DND-41 (cell line): ENCODE data around the gene PHC2.

Experiments used
- ATAC-seq: fragments of 200-7000 bp; cut with Tn5 transposase; 3 replicates; pipeline ENCODE4 v1.9.1; 2021; ENCODE audit warnings: low read depth; ENCODE audit not compliant: insufficient read depth
- DNase-seq: peaks from one replicate; pipeline ENCODE4 v3.0.0-alpha.2; 2020
- H2AFZ ChIP-seq: 2 replicates; pipeline ENCODE4 v1.6.0; 2012; ENCODE audit warnings: low read depth, low read length
- H3K27ac ChIP-seq: 2 replicates; pipeline ENCODE4 v1.5.1; 2012; ENCODE audit warnings: low read length, inconsistent platforms
- H3K27me3 ChIP-seq: fragments of 200-600 bp; sonication (generic); 2 replicates; pipeline ENCODE4 v1.6.0; 2012; ENCODE audit warnings: low read length, mild to moderate bottlenecking, inconsistent platforms; ENCODE audit not compliant: insufficient read depth, poor library complexity
- H3K36me3 ChIP-seq: 2 replicates; pipeline ENCODE4 v1.5.1; 2012; ENCODE audit warnings: low read length, inconsistent platforms; ENCODE audit not compliant: insufficient read depth
- H3K4me1 ChIP-seq: 2 replicates; pipeline ENCODE4 v1.5.1; 2012; ENCODE audit warnings: mild to moderate bottlenecking, low read length; ENCODE audit not compliant: insufficient read depth
- H3K4me2 ChIP-seq: 2 replicates; pipeline ENCODE4 v1.6.0; 2012; ENCODE audit warnings: mild to moderate bottlenecking, moderate library complexity, low read length, inconsistent platforms; ENCODE audit not compliant: insufficient read depth
- H3K4me3 ChIP-seq, 2 experiments: fragments of 200-600 bp in 1 of 2; shearing (Covaris generic) in 1 of 2; 2 replicates each; pipeline ENCODE4 v1.5.1; 2012 to 2016; ENCODE audit warnings: inconsistent platforms in 2 of 2, low read length in 2 of 2, mild to moderate bottlenecking in 2 of 2, low read depth in 1 of 2, moderate library complexity in 1 of 2
- H3K79me2 ChIP-seq: 2 replicates; pipeline ENCODE4 v1.6.0; 2012; ENCODE audit warnings: low read length, inconsistent platforms; ENCODE audit not compliant: insufficient read depth
- H3K9ac ChIP-seq: 2 replicates; pipeline ENCODE4 v1.6.0; 2012; ENCODE audit warnings: low read depth, mild to moderate bottlenecking, inconsistent platforms, low read length, moderate library complexity
- H3K9me3 ChIP-seq: 2 replicates; pipeline ENCODE4 v1.5.1; 2012; ENCODE audit warnings: low read length, moderate library complexity, mild to moderate bottlenecking, inconsistent platforms; ENCODE audit not compliant: insufficient read depth, severe bottlenecking
- H4K20me1 ChIP-seq: 2 replicates; pipeline ENCODE4 v1.6.0; 2012; ENCODE audit warnings: low read length; ENCODE audit not compliant: insufficient read depth
- CTCF ChIP-seq: IDR thresholded peaks from 2 replicates; pipeline ENCODE4 v1.5.1; 2012; ENCODE audit warnings: borderline replicate concordance, low read length, moderate library complexity, mild to moderate bottlenecking; ENCODE audit not compliant: poor library complexity, severe bottlenecking; ENCODE audit errors: extremely low read depth
- EZH2 ChIP-seq: IDR thresholded peaks from 3 replicates; pipeline ENCODE4 v1.6.1; 2012; ENCODE audit warnings: borderline replicate concordance, low read depth, mild to moderate bottlenecking, moderate library complexity, low read length, inconsistent platforms; ENCODE audit not compliant: severe bottlenecking

Gene PHC2

GRCh38 chr1:33330361-33330890, 100.5 kb downstream of the PHC2 start:
- Histone ChIP-seq H4K20me1 (peaks cover 61% of the 10 kb centered on the region), H2AFZ (no peak overlapping the region), H3K9ac (no peak overlapping the region), H3K4me1 (no peaks in the 10 kb centered on the region), H3K27ac (no peak overlapping the region), H3K4me2 (no peak overlapping the region), H3K4me3 (no peak overlapping the region), H3K9me3 (no peaks in the 10 kb centered on the region), H3K27me3 (no peaks in the 10 kb centered on the region), H3K79me2 (peaks cover 31% of the 10 kb centered on the region), H3K36me3 (peaks cover 98% of the 10 kb centered on the region)
- ATAC-seq (no peak), DNase-seq (no peak)
- TF ChIP-seq CTCF (no peak), EZH2 (no peak)

GRCh38 chr1:33329600-33330305, 101.1 kb downstream of the PHC2 start:
- no peak overlapping the region for H3K9ac ChIP-seq
- ATAC-seq (no peak), DNase-seq (no peak)
- H3K79me2 ChIP-seq, result peaks cover 24% of the 10 kb centered on the region
- peaks cover 60% of the 10 kb centered on the region for H4K20me1 ChIP-seq
- H3K27ac ChIP-seq, result no peak overlapping the region
- no peaks in the 10 kb centered on the region for H3K4me1 ChIP-seq
- no peaks in the 10 kb centered on the region for H3K9me3 ChIP-seq
- H3K36me3 ChIP-seq, result peaks cover 98% of the 10 kb centered on the region
- TF ChIP-seq EZH2, result no peak
- TF ChIP-seq CTCF, result no peak
- no peak overlapping the region for H3K4me2 ChIP-seq
- no peak overlapping the region for H2AFZ ChIP-seq
- no peaks in the 10 kb centered on the region for H3K27me3 ChIP-seq
- H3K4me3 ChIP-seq, result no peak overlapping the region

- Histone ChIP-seq H3K9ac (no peak overlapping the region), H3K36me3 (peaks cover 99% of the 10 kb centered on the region), H3K9me3 (no peaks in the 10 kb centered on the region), H2AFZ (no peak overlapping the region), H3K79me2 (peaks cover 15% of the 10 kb centered on the region), H3K4me1 (no peaks in the 10 kb centered on the region), H3K4me3 (no peak overlapping the region), H3K27ac (no peak overlapping the region), H3K27me3 (no peaks in the 10 kb centered on the region), H4K20me1 (peaks cover 58% of the 10 kb centered on the region), H3K4me2 (no peak overlapping the region)
- TF ChIP-seq EZH2, result no peak
- no peak for TF ChIP-seq CTCF
- ATAC-seq (no peak), DNase-seq (no peak)
Observed at GRCh38 chr1:33328817-33329216, 102.1 kb downstream of the PHC2 start.
